Endometrial microvascular endothelial cells (primary cell): ENCODE measurements around the gene GAB1. TPM values are rescaled to one million over a fixed set of nuclear protein-coding genes. Genes with fewer than 3 reads are reported as not detected.

Source experiments
- in situ Hi-C: cut with HindIII; loops from 2 replicates; pipeline ENCODE4 v1.10.0; 2017; ENCODE audit warnings: low sequenced_read_pairs, low pct_unique_long_range_greater_than_20kb; ENCODE audit errors: inconsistent ontology term
- total RNA-seq: library from RNA; depleted of rRNA; stranded (reverse); fragments of >200 nt; gene quantifications from one replicate; pipeline ENCODE4 v1.2.3, GENCODE V29; 2015; ENCODE audit errors: inconsistent ontology term

Gene GAB1
- total RNA-seq, 1 donor from 2014 or later, result 3.6 TPM

DNA sequence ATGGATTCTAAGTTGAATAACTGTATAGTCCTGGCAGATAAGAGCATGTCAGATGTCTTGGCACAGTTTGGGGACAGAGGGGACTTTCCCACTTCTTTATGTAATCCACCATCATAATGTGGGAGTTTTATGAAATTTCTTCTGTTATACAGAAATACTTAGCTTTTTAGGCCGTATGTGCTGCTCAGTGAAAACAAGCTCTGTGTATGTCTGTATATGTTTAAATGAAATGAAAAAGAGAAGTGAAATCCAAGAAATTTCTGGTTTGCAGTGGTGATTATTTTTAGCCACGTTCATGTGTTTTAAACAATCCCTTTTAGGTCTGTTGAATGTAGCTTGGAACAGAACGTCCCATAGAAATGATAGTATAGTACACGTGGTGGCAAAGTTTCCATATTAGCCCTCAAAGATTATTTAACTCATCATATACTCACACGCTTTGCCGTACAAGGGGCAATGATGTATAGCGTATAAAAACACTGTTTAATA lies 41.0 kb downstream of the GAB1 start:
- in situ Hi-C loops, result no loop called here

DNA sequence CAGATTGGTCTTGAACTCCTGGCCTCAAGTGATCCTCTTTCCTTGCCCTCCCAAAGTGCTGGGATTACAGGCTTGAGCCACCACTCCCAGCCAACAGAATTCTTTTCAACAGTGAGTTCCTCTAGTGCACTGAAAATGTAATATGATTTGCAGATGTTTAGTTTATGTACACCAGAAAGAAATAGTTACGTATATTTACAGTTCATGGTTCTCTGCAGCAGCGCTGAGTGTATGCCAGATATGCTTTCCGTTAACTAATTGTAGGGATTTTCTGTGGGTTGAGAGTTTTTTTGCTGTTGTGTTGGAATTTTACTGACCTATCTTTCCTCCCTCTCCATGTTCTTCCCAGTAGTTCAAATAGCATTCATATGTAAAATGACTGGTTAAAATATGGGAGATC lies 44.0 kb downstream of the GAB1 start:
- in situ Hi-C loops, result no loop called here

DNA sequence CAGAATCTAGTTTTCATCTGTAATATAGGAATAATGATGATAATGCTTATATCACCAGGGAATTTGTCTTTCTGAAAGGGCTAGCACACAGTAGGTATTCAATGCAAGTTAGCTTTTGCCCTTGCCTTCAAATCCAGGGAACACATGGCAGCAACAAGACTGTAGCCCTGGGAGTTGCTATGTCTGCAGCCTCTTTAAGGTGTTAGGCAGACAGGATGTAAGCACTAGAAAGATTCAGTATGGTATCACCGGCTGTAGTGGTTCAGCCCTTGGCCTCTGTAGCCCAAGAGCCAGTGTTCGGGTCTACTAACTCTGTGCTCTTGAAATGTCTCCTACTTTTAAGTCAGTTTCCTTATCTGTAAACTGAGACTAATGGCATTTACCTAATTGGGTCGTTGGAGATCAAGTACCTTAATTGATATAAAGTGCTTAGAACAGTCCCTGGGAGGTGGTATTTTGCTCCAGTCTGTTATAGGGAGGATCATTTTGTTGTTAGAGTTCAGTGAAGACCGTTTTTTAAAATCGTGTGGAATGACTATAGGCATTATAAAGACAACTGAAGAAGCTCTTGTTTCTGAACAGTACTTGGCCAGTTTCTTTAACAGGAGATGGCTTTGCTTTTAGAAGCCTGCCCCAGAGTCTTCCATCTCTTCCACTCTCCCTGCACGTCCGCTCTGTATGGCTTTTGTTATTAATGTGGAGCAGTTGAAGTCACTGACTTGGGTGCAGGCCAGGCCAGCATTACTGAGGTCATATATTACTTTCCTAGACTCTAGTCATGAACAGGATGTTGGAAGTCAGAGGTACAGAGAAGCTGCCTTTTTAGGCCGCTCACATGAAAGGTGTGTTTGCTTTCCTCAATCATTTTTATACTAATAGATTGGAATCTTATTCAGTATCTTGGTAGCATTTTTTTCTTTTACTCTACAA lies 44.8 kb downstream of the GAB1 start:
- in situ Hi-C loops, result no loop called here

DNA sequence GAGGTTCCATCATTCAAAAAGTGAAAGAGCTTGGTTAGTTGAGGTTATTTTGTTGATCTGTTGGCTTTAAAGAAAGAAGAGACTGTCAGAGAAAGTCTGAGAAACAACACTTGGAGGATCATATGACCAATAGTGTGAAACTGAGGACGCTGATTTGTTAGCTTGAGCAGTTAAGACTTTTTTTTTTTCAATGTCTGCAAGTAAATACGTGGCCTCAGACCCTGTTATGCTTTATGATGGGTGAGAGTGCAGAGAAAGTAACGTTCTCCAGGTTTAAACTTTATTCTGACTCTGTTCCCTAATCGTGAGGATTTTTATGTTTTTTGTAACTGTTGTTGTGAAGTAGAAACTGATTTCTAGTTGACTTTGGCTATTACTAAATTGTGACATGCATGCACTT lies 45.9 kb downstream of the GAB1 start:
- in situ Hi-C loops, result no loop called here

DNA sequence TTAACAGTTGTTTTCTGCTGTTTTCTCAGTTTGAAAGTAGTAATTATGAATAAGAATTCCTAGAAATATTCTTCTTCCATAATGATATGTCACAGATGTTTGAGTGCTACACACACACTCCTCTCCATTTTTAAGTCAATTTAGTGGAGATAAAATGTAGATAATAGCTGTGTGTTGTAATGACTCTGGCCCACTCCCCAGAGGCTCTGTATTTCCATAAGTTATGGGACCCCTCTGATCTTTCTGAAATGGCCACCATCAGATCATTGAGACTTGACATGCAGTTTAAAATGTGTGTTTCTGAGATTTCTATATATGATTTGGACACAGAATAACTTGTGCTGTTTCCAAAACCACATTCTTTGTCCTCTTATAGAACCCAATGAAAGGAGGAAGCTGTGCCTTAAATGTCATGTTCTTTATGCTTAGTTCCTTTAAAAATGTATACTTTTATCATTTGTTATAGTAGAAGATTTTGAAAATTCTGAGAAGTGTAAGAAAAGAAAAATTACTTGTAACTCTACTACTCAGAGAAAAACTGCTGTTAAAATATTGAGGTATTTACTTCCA lies 46.4 kb downstream of the GAB1 start:
- in situ Hi-C loops, result no loop called here

DNA sequence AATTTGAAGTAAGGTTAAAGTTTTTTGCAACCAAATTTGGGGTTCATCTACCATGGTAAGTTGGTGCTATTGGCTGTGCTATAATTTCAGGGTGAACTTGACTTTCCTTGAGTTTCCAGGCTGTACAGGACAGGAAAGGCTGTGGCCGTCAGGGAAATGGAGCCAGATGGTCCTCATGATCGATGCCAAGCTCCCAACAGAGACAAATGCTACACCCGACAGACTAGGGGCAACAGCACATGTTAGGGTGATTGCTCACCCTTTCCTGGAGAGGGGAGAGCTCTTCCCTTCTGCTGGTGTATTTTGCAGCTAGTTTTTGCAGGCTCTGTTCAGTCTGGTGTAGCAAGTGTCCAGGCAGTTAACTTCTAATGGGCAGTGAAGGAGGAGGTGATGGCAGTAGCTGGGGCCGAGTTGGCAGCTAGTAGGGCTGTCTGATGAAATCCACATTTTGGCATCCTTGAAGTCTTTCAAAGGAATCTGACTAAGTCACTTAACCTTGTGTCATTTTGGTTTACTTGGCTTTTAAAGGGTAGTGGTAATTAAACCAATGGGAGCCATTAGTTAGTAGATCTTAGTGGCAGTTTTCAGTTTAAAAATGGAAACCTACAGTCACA lies 47.8 kb downstream of the GAB1 start:
- in situ Hi-C loops, result no loop called here

DNA sequence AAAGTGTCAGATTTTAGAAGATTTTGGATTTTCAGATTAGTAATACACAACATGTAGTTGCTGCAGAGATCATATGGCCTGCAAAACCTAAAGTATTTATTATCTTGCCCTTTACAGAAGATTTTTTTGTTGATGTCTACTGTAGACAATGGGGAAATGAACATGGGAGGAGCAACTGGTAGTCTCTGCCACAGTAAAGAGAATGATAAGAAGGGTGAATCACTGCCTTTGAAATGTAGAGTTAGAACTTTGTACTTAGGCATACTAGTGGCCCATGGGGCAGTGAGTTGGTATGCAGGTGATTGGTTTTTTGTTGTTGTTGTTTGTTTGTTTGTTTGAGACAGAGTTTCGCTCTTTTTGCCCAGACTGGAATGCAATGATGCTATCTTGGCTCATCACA lies 50.1 kb downstream of the GAB1 start:
- in situ Hi-C loops, result no loop called here

DNA sequence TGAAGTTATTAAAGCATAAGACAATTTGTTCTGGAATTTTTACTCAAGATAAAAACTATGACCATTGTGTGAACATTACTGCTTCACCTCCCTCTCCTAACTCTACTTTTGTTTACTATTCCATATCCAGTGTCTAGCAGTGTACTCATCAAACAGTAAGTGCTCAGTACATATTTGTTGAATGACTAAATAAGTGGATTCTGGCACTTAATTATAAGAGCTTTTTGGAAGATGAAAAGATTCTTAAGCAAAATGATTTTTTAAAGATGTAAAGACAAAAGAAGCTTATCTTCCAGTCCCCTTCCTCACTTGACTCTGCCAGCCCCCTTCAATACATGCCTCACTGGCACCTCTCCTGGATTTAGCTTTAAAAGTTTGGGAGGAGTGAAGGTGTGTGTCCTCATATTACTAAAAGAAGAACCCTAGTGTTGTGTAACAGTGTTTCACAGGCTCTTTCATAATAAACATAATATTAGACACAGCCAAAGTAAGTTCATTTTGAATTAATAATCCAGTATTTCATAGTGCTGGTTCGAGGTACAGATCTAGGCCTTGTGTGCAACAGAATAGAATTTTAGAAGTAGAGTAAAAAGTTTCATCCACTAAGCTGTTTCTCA lies 53.0 kb downstream of the GAB1 start:
- in situ Hi-C loops, result no loop called here

DNA sequence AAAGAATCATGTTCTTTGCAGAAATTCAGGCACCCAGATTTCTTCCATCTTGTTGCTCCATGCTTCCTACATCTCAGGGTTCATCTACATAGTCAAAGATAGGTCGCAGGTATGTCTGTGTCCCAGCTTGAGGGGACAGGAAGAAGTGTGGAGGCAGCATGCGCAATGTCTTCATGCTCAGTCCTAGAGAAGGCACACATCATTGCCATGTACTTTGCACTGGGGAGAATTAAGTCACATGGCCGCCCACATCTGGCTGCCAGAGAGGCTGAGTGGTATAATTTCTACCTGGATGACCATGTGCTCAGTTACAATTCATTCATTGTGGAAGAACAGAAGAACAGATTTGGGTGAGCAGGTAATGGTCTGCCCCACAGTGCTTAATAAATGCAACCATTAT lies 54.1 kb downstream of the GAB1 start:
- in situ Hi-C loops, result no loop called here

DNA sequence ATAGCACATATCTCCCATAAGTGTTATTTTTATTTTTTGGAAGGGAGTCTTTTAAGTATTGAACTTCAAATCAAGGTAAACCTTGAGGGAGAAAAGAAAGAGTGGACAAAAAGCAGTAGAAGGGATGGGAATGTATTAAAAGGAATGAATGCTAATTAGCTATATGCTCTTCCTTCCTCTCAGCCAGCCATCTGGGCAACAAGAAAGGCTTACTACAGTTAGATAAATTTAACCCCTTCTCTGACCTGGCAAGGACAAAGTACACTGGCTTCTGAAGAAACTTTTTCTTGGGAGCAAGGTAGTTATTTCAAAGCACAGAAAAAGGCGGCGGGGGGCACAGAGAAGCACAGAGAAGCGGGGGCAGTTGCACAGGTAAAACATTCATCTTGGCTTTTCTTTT lies 54.6 kb downstream of the GAB1 start:
- in situ Hi-C loops, result no loop called here

DNA sequence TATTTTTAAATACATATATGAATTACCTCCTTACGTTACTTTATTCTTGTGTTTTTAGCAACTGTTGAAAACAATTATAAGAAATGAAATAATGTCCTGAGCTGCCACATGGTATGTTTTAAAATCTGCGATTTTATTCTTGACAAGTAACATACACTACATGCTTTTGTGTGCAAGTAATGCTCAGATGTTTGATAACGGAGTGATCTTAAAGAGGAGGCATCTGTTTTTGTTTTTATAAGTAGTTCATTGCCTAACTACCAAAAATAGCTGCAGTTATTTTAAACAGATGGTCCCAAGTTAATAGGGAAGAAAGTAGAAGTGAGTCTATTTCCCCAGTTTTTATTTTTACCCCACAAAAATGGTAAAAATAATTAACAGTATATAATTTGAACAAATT lies 55.2 kb downstream of the GAB1 start:
- in situ Hi-C loops, result no loop called here

DNA sequence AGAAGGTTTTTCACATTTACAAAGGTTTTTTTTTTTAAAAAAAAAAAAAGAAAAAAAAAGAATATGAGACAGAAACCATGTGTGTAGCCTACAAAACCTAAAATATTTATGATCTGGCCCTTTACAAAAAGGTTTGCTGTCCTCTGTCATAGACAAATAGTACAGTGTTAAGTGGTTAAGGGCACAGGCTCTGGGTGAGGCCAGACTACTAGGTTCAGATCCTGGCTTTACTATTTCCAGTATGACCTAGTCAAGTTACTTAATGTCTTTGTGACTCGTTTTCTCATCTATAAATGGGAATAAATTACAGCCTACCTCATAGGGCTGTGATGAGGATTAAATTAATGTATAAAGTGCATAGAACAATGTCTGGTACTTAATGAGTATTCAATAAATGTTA lies 56.5 kb downstream of the GAB1 start:
- in situ Hi-C loops, result no loop called here

DNA sequence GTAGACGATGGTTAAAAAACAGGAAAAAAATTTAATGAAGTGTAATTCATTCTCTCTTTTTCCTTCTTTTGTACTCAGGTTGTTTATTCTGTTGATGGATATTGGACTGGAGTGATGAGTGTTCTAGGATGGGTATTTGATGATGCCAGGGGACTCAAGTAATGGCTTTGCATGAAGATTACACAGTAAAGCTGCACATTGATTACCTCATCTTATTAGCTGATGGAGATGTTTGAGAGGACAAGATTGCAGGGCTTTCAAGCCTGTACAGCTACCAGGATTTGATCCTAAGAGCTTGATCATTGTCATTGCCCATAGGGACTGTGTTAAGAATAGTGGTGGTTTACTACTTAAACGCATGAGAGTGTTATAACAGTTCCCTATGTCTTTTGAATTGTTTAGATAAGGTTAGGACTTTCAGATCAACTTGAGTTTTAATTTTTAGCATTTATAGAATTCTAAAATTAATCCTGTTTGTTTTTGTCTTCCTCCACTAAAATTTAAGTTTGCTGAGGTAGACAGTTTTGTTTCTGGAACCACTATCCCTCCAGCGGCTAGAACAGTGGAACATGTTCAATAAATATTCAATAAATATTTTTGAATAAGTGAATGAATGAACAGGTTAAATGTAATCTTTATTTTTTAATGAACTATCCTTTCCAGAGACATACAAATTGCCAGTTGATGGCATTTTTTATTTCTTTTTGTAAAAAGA lies 58.2 kb downstream of the GAB1 start:
- in situ Hi-C loops, result no loop called here

DNA sequence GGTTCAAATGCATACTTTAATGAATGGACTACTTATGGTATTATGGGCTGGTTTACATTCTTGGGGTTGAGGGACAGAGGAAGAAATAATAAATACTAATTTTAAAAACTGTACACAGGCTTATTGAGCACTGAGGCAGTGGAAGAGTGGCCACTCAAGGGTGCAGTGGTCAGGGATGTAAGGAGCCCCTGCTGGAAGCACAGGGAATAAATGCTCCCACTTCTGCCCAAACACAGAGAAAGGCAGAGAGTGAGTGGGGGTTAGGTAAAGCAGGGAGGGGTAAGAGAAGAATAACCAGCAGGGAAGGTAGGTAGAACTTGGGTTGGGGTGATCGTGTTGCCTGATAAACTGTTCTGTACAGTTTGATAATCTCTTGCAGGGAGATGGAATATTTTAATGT lies 60.0 kb downstream of the GAB1 start:
- in situ Hi-C loops, result no loop called here

DNA sequence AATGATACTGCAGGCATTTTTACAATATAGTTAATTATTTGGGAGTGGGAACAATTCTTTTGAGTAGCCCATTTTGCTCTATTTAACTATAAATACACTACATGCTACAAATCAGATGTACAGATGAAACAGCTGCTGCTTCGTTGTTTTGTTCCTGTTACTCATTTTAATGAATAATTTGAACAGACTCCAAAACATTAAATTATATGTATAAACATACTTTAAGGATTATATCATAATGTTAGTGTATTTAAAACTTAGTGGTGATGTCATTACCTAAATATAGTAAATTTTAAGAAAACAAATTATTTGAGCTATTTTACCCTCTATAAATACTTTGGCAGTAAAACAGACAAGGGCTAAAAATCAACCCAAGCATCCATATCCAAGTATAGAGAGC lies 60.7 kb downstream of the GAB1 start:
- in situ Hi-C loops, result no loop called here

DNA sequence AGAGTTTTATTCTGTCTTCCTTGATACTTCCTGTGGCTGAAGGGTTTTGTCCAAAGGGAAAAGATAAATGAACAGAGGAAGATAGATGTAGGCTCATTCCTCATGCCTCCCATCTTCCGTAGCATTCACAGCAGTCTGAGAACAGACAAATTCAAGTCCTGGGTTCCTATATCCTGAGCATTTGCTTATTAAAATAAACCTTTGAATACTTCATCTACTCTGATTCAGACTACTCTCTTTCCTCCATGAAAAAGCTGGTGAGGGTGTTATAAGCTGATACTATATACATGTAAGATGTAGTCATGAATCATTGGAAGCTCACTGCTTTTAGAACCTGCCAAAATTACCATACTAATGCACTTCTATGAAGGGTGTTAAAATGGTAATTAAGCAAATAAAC lies 61.2 kb downstream of the GAB1 start:
- in situ Hi-C loops, result no loop called here

DNA sequence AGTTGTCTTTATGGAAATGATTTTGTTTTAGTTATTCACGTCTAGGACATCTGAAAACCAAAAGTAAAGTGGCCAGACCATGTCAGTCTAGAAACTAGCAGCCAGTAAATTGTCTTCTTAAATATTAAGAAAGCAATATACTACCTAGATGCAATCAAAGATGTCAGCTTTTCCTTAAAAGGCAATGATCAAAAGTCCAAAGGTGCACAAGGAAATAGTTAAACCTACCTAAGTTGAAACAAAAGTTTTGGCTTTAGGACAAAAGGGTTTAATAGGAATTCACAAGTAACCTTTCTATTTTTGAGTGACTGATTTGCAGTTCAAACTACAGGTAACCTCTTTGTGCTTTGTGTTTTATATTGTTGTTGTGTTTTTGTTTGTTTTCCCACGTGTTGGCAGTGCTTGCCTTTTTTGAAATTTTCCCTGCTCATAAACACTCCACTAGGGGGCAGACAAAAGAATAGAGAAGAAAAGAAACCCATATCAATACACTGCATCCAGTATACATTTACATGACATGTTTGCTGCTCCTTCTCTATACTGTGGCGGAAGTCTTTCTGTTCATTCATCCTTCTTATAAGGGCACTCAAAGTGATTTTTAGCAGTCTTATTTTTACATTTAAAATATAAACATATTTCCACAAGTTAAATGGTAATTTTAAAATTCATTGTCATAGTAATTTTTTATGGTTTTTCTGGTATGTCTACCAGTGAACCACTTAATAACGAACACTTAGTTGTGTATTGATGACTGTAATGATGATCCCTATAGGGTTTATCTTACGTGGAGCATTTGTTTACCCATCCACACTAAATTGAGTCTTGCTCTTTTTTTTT lies 62.7 kb downstream of the GAB1 start:
- in situ Hi-C loops, result no loop called here

DNA sequence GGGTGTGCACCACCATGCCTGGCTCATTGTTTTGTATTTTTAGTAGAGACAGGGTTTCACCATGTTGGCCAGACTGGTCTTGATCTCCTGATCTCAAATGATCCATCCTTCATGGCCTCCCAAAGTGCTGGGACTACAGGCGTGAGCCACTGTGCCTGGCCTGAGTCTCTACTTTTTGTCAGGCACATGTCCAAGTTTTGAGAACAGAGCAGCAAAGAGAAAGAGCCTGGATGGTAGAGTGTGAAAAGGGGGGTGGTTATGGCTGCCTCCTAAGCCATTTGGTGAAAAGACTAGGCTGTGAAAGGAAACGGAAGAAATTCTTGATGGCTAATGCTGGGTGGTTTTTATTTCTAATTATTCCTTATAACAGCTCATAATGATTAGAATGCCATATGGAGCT lies 63.4 kb downstream of the GAB1 start:
- in situ Hi-C loops, result no loop called here
